H1 (cell line): ENCODE results near the gene CYP1B1. TPM values are rescaled to one million over a fixed set of nuclear protein-coding genes. Genes with fewer than 3 reads are reported as not detected.

Source experiments
- ASH2L ChIP-seq: fragments of 200-600, 300-600 bp; sonication (generic); IDR thresholded peaks from one replicate; pipeline ENCODE4 v1.7.1; 2017; ENCODE audit warnings: low read length
- polyA plus RNA-seq, 7 experiments: library from polyadenylated mRNA; depleted of rRNA in 3 of 7; stranded (reverse) in 5 of 7; unstranded in 2 of 7; fragments of >200 nt in 5 of 7; fragments of 200-250 nt in 2 of 7; gene quantifications; 1 replicate in 5 of 7; 2 replicates in 1 of 7; 4 replicates in 1 of 7; pipeline versions ENCODE4 v1.2.1 to v1.2.3, GENCODE V29; 2011 to 2013; ENCODE audit warnings: missing spikeins in 2 of 7, mixed read lengths in 2 of 7
- total RNA-seq: library from RNA; stranded (reverse); fragmentation: NEBNext Ultra II Directional; extraction: Animal tissue kit (Norgen Biotek cat#: 25700); gene quantifications from 2 replicates; pipeline ENCODE4 v1.2.1, GENCODE V29; 2021

The CYP1B1 gene
- total and polyA plus RNA-seq, 2 of the 8 experiments (the other 6 are each of a cell fraction or from before 2014, with no cell fraction given) = 1.3 to 5.7 TPM

DNA sequence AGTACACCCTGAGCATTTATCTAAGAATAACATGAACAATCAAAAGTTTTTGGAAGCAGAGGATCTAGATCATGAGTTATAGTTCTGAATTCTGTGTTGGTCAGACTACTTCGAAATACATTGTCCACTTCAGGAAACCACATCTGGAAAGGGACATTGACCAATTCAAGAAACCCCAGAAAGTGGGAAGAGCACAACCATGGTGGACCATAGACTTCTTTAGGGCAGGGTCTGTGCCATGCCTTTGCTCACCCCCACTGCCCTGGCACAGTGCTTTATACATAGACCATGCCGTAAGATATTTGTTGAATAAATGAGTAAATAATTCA, 44.3 kb upstream of the CYP1B1 start (continued):
- no peak for TF ChIP-seq ASH2L
